Psoas muscle (tissue), 8 donors: ENCODE data around the gene C16orf74. TPM values are rescaled to one million over a fixed set of nuclear protein-coding genes. Genes with fewer than 3 reads are reported as not detected.

Experiments
- ATAC-seq, 4 donors: fragments of 200-7000 bp; cut with Tn5 transposase; one replicate each; pipeline ENCODE4 v1.9.1; 2020; ENCODE audit warnings: moderate library complexity in 3 of 4, mild to moderate bottlenecking in 2 of 4
- DNase-seq, 2 donors: peaks; one replicate each; pipeline ENCODE4 v3.0.0-alpha.2; 2020
- H3K27ac ChIP-seq: fragments of 200-600 bp; one replicate; pipeline ENCODE4 v1.8.0; 2022
- H3K27me3 ChIP-seq, 3 donors: fragments of 200-600 bp in 1 of 3; one replicate each; pipeline versions ENCODE4 v1.6.1 to v1.8.0; 2013 to 2022; ENCODE audit warnings: low read length in 2 of 3, mild to moderate bottlenecking in 2 of 3, moderate library complexity in 1 of 3; ENCODE audit not compliant: insufficient read depth in 3 of 3
- H3K36me3 ChIP-seq, 2 donors: fragments of 200-600 bp in 1 of 2; one replicate each; pipeline versions ENCODE4 v1.6.1 to v1.8.0; 2013 to 2022; ENCODE audit warnings: low read depth in 1 of 2, mild to moderate bottlenecking in 1 of 2, moderate library complexity in 1 of 2; ENCODE audit not compliant: insufficient read depth in 1 of 2
- H3K4me1 ChIP-seq: fragments of 200-600 bp; one replicate; pipeline ENCODE4 v1.8.0; 2022
- H3K4me3 ChIP-seq: fragments of 200-600 bp; one replicate; pipeline ENCODE4 v1.8.0; 2022; ENCODE audit warnings: mild to moderate bottlenecking
- H3K9me3 ChIP-seq: fragments of 200-600 bp; one replicate; pipeline ENCODE4 v1.8.0; 2022
- CTCF ChIP-seq: fragments of 200-600 bp; IDR thresholded peaks from one replicate; pipeline ENCODE4 v1.8.0; 2022; ENCODE audit warnings: antibody characterized with exemption
- WGBS, 3 donors: extraction: QIAGEN DNeasy Blood & Tissue Kit; methylation state at CpG; one replicate each; pipeline versions ENCODE4 v1.1.6 to v1.1.7; 2013; 5-methylcytosine and 5-hydroxymethylcytosine counted together
- intact Hi-C, 2 donors: fragments of 100-400 bp; cut with DNase I; formaldehyde crosslinking; loops; one replicate each; pipeline versions ENCODE4 v1.11.0 to v1.14.2; 2022
- polyA plus RNA-seq, 3 donors: library from polyadenylated mRNA; stranded (reverse); fragments of 200-250 nt; gene quantifications; one replicate each; pipeline ENCODE4 v1.2.3, GENCODE V29; 2013
- total RNA-seq, 4 donors: library from RNA; stranded (reverse); fragmentation: NEBNext Ultra II Directional in 2 of 4; extraction: Animal tissue kit (Norgen Biotek cat#: 25700) in 2 of 4; gene quantifications; one replicate each; pipeline versions ENCODE4 v1.2.1 to v1.2.4, GENCODE V29; 2021 to 2023
- donor health status: healthy with polysubstance abuse.
- donor health status: DM: no; HTN: no; CAD: no; lungs with moderate emphysema.
- donor health status: Bipolar disorder and iron deficiency.
- donor health status: healthy.
- donor health status: DM: yes; HTN: yes; CAD: no.
- donor health status: DM: no; HTN: no; CAD: no.
- donor health status: DM: no; HTN: no; CAD: no.
- donor health status: DM: yes; HTN: yes; CAD: no.

The C16orf74 gene
- total and polyA plus RNA-seq, 7 donors, result 0.13 to 3.8 (median 0.24) TPM; not detected in 2

GRCh38 chr16:85798283-85798776 lies 47.4 kb upstream of the C16orf74 start:
- no peak for TF ChIP-seq CTCF
- Histone ChIP-seq H3K27me3 (no peaks in the 10 kb centered on the region), H3K36me3 (peaks cover 4 to 66% of the 10 kb centered on the region in 2 donors), H3K9me3 (no peaks in the 10 kb centered on the region), H3K4me3 (peak overlapping the region; percentile 100), H3K4me1 (peaks cover 29% of the 10 kb centered on the region), H3K27ac (no peak overlapping the region)
- intact Hi-C loops, result no loop called here
- ATAC-seq (no peak), DNase-seq (no peak)
- WGBS, 3 donors, result 22 to 25% (median 24%) methylated on average over 17 of the region's 17 CpGs

- peaks cover 24% of the 10 kb centered on the region for H3K4me1 ChIP-seq
- ATAC-seq (no peak), DNase-seq (no peak)
- no peaks in the 10 kb centered on the region for H3K27me3 ChIP-seq
- 88 to 93% (median 89%) methylated on average over 7 of the region's 7 CpGs for WGBS, 3 donors
- no peaks in the 10 kb centered on the region for H3K9me3 ChIP-seq
- TF ChIP-seq CTCF, result no peak
- intact Hi-C loops, result no loop called here
- no peak overlapping the region for H3K27ac ChIP-seq
- peaks cover 0 to 63% of the 10 kb centered on the region in 2 donors for H3K36me3 ChIP-seq
- H3K4me3 ChIP-seq, result no peak overlapping the region
These were observed 45.7 kb upstream of the C16orf74 start for GRCh38 chr16:85796599-85796998.

- DNase-seq, result no peak
- no peak for ATAC-seq
- H3K27ac ChIP-seq, result no peak overlapping the region
- no peaks in the 10 kb centered on the region for H3K27me3 ChIP-seq
- H3K9me3 ChIP-seq, result no peaks in the 10 kb centered on the region
- H3K36me3 ChIP-seq, result peaks cover 0 to 60% of the 10 kb centered on the region in 2 donors
- TF ChIP-seq CTCF, result no peak
- 78 to 86% (median 85%) methylated on average over 6 of the region's 6 CpGs for WGBS, 3 donors
- H3K4me1 ChIP-seq, result peaks cover 22% of the 10 kb centered on the region
- H3K4me3 ChIP-seq, result no peak overlapping the region
- intact Hi-C loops, result no loop called here
These were observed 45.3 kb upstream of the C16orf74 start for GRCh38 chr16:85796152-85796551.

DNA sequence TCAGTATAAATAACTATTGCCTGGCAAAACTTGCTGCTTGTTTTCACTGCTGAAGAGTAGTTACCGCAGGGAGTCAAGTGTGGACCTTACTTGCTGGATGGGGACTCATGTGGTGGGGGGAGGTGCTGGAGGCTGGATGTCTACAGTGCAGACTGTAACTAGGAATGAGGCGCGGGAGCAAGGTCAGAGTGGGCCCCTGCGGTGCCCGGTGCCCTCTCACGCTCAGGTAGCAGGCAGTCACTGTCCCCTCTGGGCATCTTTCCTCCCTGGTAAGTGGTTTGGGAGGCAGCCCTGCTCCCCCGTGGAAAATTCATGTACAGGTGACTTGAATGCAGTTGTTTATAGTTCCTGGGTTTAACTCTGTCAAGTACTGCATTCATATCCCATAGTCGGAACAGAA lies 43.8 kb upstream of the C16orf74 start:
- Histone ChIP-seq H3K4me3 (no peak overlapping the region), H3K4me1 (peaks cover 14% of the 10 kb centered on the region), H3K27ac (no peak overlapping the region), H3K27me3 (no peaks in the 10 kb centered on the region), H3K9me3 (no peaks in the 10 kb centered on the region), H3K36me3 (peaks cover 0 to 59% of the 10 kb centered on the region in 2 donors)
- no peak for DNase-seq
- ATAC-seq, result no peak
- WGBS, 3 donors, result 88 to 91% (median 90%) methylated on average over 8 of the region's 8 CpGs
- TF ChIP-seq CTCF, result no peak
- intact Hi-C loops, result no loop called here

DNA sequence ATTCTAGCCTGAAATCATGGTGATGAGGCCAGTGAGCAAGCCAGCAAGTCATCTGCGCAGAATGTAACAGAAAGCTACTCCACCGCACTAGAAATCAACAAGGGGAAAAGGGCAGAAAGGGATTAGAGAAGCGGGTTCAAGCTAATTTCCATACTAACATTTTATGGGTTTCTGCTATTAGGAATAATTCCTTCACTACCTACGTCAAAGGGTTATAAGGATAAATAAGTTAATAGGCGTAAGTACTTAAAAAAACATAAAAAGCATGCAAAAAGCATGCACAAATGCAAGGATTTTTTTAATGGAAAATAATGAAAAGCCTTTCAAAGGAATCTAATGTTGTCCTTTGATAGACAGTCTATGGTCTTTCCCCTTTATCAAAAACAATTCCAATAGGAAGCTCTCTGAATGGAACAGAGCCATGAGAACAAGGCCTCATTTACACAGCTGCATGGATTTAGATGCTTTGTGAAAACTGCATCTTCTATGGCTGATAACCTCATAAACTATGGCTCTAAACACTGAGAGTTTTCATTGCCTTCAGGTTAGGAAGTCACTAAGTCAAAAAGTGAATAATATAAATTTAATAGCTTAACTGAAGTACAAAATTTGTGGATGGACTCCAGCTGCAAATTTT lies 42.9 kb upstream of the C16orf74 start:
- Histone ChIP-seq H3K36me3 (peaks cover 0 to 64% of the 10 kb centered on the region in 2 donors), H3K4me1 (peaks cover 14% of the 10 kb centered on the region), H3K27ac (no peak overlapping the region), H3K27me3 (no peaks in the 10 kb centered on the region), H3K4me3 (no peak overlapping the region), H3K9me3 (no peaks in the 10 kb centered on the region)
- DNase-seq, result no peak
- 93 to 98% (median 96%) methylated on average over 5 of the region's 5 CpGs for WGBS, 3 donors
- ATAC-seq, result no peak
- intact Hi-C loops, result no loop called here
- TF ChIP-seq CTCF, result no peak
